ENCODE results near the gene RNASET2. TPM values are rescaled to one million over a fixed set of nuclear protein-coding genes. Genes with fewer than 3 reads are reported as not detected.
A peak's percentile ranks its signal among the peaks of the same experiment; 100 is the strongest.

The RNASET2 gene
- total and polyA plus RNA-seq, 2 of the 13 experiments (the other 11 are each of a cell fraction or from before 2014, with no cell fraction given): 44.6 to 597 TPM

DNA sequence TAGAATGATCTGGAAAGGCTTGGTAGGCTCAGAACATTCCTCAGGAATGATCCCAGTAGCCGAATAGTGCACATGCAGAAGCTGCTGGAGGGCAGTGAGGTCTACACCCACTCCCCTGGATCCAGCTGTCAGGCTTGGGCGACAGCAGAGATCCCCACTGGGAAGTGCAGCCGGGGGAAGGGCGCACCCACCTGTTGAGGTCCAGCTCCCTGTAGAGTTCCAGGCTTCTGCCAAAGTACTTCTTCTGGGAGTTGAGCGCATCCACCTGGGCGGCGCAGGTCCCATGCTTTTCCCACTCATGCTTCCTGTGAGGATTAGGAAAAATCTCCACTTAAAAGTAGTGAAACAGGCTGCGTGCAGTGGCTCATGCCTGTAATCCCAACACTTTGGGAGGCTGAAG lies 17.6 kb downstream of the RNASET2 start:
- intact Hi-C loops (cut with micrococcal nuclease; ENCODE audit: unreplicated experiment): no loop called here
- ChIA-PET POLR2A (no interaction called here), CTCF (ENCODE audit: low intra/inter-chr PET ratio, low total read pairs) (no interaction called here)
- BruUV-seq (replicated peaks): no TSS peak
- WGBS (ENCODE audit: low lambda C conversion rate): 97% methylated on average over 8 of the region's 8 CpGs
- no peak overlapping the region for H3K4me2 ChIP-seq (ENCODE audit: low read depth, low read length)
- TF ChIP-seq CAMTA2 (CRISPR knock-in tag; IDR thresholded peaks at IDR 0.05; ENCODE audit: borderline replicate concordance) (no peak), TAF15 (IDR thresholded peaks at IDR 0.05; ENCODE audit: low read depth, low read length, poor library complexity, severe bottlenecking) (no peak)
- TF ChIP-seq, protein P1, sequence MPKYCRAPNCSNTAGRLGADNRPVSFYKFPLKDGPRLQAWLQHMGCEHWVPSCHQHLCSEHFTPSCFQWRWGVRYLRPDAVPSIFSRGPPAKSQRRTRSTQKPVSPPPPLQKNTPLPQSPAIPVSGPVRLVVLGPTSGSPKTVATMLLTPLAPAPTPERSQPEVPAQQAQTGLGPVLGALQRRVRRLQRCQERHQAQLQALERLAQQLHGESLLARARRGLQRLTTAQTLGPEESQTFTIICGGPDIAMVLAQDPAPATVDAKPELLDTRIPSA (CRISPR knock-in tag; IDR thresholded peaks at IDR 0.05; ENCODE audit: borderline replicate concordance): no peak
- TF ChIP-seq, protein P2, sequence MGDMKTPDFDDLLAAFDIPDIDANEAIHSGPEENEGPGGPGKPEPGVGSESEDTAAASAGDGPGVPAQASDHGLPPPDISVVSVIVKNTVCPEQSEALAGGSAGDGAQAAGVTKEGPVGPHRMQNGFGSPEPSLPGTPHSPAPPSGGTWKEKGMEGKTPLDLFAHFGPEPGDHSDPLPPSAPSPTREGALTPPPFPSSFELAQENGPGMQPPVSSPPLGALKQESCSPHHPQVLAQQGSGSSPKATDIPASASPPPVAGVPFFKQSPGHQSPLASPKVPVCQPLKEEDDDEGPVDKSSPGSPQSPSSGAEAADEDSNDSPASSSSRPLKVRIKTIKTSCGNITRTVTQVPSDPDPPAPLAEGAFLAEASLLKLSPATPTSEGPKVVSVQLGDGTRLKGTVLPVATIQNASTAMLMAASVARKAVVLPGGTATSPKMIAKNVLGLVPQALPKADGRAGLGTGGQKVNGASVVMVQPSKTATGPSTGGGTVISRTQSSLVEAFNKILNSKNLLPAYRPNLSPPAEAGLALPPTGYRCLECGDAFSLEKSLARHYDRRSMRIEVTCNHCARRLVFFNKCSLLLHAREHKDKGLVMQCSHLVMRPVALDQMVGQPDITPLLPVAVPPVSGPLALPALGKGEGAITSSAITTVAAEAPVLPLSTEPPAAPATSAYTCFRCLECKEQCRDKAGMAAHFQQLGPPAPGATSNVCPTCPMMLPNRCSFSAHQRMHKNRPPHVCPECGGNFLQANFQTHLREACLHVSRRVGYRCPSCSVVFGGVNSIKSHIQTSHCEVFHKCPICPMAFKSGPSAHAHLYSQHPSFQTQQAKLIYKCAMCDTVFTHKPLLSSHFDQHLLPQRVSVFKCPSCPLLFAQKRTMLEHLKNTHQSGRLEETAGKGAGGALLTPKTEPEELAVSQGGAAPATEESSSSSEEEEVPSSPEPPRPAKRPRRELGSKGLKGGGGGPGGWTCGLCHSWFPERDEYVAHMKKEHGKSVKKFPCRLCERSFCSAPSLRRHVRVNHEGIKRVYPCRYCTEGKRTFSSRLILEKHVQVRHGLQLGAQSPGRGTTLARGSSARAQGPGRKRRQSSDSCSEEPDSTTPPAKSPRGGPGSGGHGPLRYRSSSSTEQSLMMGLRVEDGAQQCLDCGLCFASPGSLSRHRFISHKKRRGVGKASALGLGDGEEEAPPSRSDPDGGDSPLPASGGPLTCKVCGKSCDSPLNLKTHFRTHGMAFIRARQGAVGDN (CRISPR knock-in tag; IDR thresholded peaks at IDR 0.05): 0 out of 2 replicates have a peak, but pooled peaks have one; percentile 21
- no peak overlapping the region for H3K4me3 ChIP-seq (replicated peaks in 1 of 3; ENCODE audit: insufficient read depth in 1 of 3, low read depth in 2 of 3, low read length in 3 of 3)
- H2AFZ ChIP-seq (ENCODE audit: low read length): no peak overlapping the region
- no peak overlapping the region for H3K9ac ChIP-seq (ENCODE audit: insufficient read depth, low read depth, low read length)
- DNase-seq (ENCODE audit: low spot score) (no peak), ATAC-seq (no peak), FAIRE-seq (no peak)
- peaks cover 49 to 91% of the 10 kb centered on the region in 2 experiments for H3K36me3 ChIP-seq (replicated peaks in 1 of 2; ENCODE audit: control insufficient read depth in 1 of 2, insufficient read depth in 2 of 2, low read length in 2 of 2)
- H3K27me3 ChIP-seq (ENCODE audit: control insufficient read depth in 1 of 2, insufficient read depth in 2 of 2, low read length in 2 of 2): no peaks in the 10 kb centered on the region
- no peaks in the 10 kb centered on the region for H3K4me1 ChIP-seq (ENCODE audit: insufficient read depth, low read length)
- in situ Hi-C loops (cut with HindIII; ENCODE audit: extremely low pct_ligation_motif_present, low pct_unique_long_range_greater_than_20kb): no loop called here
- H3K27ac ChIP-seq (ENCODE audit: extremely low read length, insufficient read depth, low read length): no peak overlapping the region
- peaks cover 24% of the 10 kb centered on the region for H4K20me1 ChIP-seq (ENCODE audit: insufficient read depth, low read length)
- no peaks in the 10 kb centered on the region for H3K79me2 ChIP-seq (ENCODE audit: insufficient read depth, low read length)
- H3K9me3 ChIP-seq (ENCODE audit: low read length): no peaks in the 10 kb centered on the region

All from HepG2 (cell line).